Measurements from ENCODE around the gene HOXA13.

Gene HOXA13

DNA sequence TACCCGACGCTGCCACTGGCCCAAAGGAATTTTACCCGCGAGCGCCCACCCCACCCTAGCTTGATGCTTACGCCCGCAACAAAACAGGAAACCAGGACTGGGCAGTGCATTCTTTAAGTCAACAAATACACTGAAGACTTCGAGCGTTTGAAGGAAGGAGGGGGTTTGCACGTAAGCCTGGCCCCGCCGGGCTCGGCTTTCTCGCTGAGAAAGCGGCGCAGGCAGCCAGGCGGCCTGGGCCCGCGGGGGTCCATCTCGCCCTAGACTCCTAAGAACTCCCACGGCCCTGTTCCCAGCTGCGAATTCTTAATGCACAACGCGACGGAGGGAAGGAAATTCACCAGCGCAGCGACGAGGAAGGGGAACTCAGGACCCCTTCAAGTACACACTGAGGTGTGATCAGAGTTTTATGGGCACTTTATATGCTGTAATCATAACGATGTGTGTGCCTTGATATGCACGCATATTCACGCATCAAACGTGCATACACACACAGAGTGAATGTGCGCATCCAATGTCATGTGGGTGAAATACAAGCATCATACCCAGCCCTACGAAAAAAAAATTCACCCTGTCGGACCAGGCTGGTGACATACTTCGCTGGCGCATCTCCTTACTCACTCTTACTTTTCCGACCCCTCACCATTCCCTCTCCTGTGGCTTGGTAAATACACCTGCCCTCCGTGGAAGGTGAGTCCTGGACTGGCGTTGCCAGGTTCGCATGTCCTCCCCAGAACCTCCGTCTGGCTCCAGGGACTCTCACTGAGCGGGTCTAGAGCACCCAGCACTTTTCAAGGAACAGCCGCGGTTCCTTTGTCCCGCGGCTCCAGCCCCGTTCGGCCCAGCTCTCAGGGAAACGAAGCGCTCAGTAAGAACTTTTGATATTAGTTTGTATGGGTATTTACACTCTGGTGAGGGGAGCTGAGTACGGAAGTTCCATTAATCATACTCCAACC is 5.7 kb upstream of the HOXA13 start:
- no peak overlapping the region for H3K4me3 ChIP-seq (ENCODE audit: control insufficient read depth in 1 of 7, extremely low read depth in 1 of 7, insufficient read depth in 4 of 7, low read depth in 2 of 7, low read length in 6 of 7)
- peaks cover 18 to 100% (median 86%) of the 10 kb centered on the region in 5 experiments for H3K27me3 ChIP-seq (replicated peaks in 2 of 5; ENCODE audit: control insufficient read depth in 4 of 5, insufficient read depth in 5 of 5, low read length in 4 of 5)
- no peak for DNase-seq
- no peaks in the 10 kb centered on the region for H3K36me3 ChIP-seq (ENCODE audit: control insufficient read depth in 4 of 4, insufficient read depth in 4 of 4, low read length in 3 of 4)
- WGBS (ENCODE audit: insufficient coverage): 9% methylated on average over 52 of the region's 52 CpGs
- no peak overlapping the region for H3K27ac ChIP-seq (ENCODE audit: insufficient read depth in 1 of 2, low read depth in 1 of 2, low read length in 2 of 2, poor library complexity in 1 of 2, severe bottlenecking in 2 of 2)
- peaks cover 0 to 30% (median 22%) of the 10 kb centered on the region in 4 experiments for H3K4me1 ChIP-seq (ENCODE audit: control extremely low read depth in 1 of 4, control insufficient read depth in 4 of 4, insufficient read depth in 4 of 4, low read length in 3 of 4)
- ChIA-PET CTCF (interaction anchor here (0.6 to 0.9 kb wide), 3 partner anchors 9 to 847 kb away, joined by 3 read pairs; no protein-coding TSS in a partner anchor), POLR2A (no interaction called here)
- no peaks in the 10 kb centered on the region for H3K9me3 ChIP-seq (ENCODE audit: control extremely low read depth in 1 of 5, control insufficient read depth in 4 of 5, insufficient read depth in 2 of 5, low read depth in 1 of 5, low read length in 4 of 5)

DNA sequence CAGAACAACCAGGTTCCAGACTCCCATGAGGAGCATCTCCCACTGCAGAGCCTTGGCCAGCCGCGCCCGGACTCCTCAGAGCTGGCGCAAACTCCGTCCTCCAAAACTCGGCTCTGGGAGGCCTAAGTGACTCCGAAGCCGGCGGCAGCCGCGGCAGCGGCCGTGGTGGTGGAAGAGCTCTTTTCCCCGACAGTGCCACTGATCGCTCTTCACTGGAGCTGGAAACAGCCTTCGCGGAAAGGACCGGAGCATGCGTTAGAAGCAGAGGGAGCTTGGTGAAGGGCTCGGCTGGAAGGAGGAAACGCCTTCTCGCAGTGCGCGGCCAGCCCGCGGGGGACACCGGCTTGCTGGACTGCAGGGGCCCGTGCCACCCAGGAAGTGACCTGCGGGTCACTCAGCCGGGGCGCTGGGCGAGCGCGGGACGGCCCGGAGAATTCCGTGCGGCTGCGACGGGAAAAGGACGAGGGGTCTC is 5.0 kb upstream of the HOXA13 start:
- POLR2A ChIA-PET: no interaction called here
- H3K27me3 ChIP-seq (replicated peaks in 2 of 5; ENCODE audit: control insufficient read depth in 4 of 5, insufficient read depth in 5 of 5, low read length in 4 of 5): peaks cover 18 to 100% (median 84%) of the 10 kb centered on the region in 5 experiments

DNA sequence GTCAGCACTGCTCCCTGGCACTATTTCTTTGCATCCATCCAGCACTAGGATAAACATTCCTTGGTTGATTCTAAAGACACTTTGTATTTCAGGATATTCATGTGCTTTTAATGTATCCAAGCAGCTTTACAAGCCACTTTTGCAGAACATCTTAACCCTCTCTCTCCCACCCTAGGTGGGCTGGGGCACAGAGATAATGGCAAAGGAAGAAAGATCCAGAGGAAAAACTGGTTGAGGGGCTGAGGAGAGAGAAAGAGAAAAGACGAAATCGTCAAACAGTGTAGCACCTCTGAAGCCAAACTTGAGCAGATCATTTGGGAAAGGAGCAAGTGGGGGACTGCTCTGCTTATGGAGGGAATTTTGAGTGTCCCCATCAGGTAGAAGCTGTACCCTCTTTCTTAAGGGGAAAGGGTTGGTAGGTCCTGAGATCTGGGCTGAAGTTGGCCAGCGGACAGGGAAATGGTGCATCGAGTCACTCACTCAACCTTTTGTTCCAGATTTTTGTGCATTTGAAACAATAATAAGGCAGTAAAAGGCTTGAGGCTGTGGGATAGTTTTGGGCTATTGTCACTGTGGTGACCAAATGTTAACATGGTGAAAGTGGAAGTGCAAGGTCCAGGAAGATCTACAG is 4.2 kb upstream of the HOXA13 start:
- DNase-seq: no peak
- Histone ChIP-seq H3K36me3 (ENCODE audit: control insufficient read depth in 4 of 4, insufficient read depth in 4 of 4, low read length in 3 of 4) (no peaks in the 10 kb centered on the region), H3K4me3 (ENCODE audit: control insufficient read depth in 1 of 7, extremely low read depth in 1 of 7, insufficient read depth in 4 of 7, low read depth in 2 of 7, low read length in 6 of 7) (no peak overlapping the region), H3K27ac (ENCODE audit: insufficient read depth in 1 of 2, low read depth in 1 of 2, low read length in 2 of 2, poor library complexity in 1 of 2, severe bottlenecking in 2 of 2) (no peak overlapping the region), H3K27me3 (replicated peaks in 2 of 5; ENCODE audit: control insufficient read depth in 4 of 5, insufficient read depth in 5 of 5, low read length in 4 of 5) (peaks cover 18 to 99% (median 78%) of the 10 kb centered on the region in 5 experiments), H3K9me3 (ENCODE audit: control extremely low read depth in 1 of 5, control insufficient read depth in 4 of 5, insufficient read depth in 2 of 5, low read depth in 1 of 5, low read length in 4 of 5) (no peaks in the 10 kb centered on the region), H3K4me1 (ENCODE audit: control extremely low read depth in 1 of 4, control insufficient read depth in 4 of 4, insufficient read depth in 4 of 4, low read length in 3 of 4) (peaks cover 0 to 36% (median 32%) of the 10 kb centered on the region in 4 experiments)
- CTCF ChIA-PET: interaction anchor here (0.9 to 1.5 kb wide), 4 partner anchors 9 to 1348 kb away, joined by 3 to 4 read pairs (median 3); no protein-coding TSS in a partner anchor
- POLR2A ChIA-PET: no interaction called here
- 17% methylated on average over 3 of the region's 4 CpGs for WGBS (ENCODE audit: insufficient coverage)

More for the DNA sequence above, 5.0 kb upstream of the HOXA13 start:
- no peak for DNase-seq
- CTCF ChIA-PET: interaction anchor here (0.9 kb wide), 4 partner anchors 10 to 816 kb away, joined by 3 to 4 read pairs (median 3); no protein-coding TSS in a partner anchor
- Histone ChIP-seq H3K9me3 (ENCODE audit: control extremely low read depth in 1 of 5, control insufficient read depth in 4 of 5, insufficient read depth in 2 of 5, low read depth in 1 of 5, low read length in 4 of 5) (no peaks in the 10 kb centered on the region), H3K4me1 (ENCODE audit: control extremely low read depth in 1 of 4, control insufficient read depth in 4 of 4, insufficient read depth in 4 of 4, low read length in 3 of 4) (peaks cover 0 to 32% (median 25%) of the 10 kb centered on the region in 4 experiments), H3K36me3 (ENCODE audit: control insufficient read depth in 4 of 4, insufficient read depth in 4 of 4, low read length in 3 of 4) (no peaks in the 10 kb centered on the region), H3K4me3 (ENCODE audit: control insufficient read depth in 1 of 7, extremely low read depth in 1 of 7, insufficient read depth in 4 of 7, low read depth in 2 of 7, low read length in 6 of 7) (peak overlapping the region in 1 of 7 experiments; percentile 4), H3K27ac (ENCODE audit: insufficient read depth in 1 of 2, low read depth in 1 of 2, low read length in 2 of 2, poor library complexity in 1 of 2, severe bottlenecking in 2 of 2) (no peak overlapping the region)
- 7% methylated on average over 41 of the region's 41 CpGs for WGBS (ENCODE audit: insufficient coverage)

DNA sequence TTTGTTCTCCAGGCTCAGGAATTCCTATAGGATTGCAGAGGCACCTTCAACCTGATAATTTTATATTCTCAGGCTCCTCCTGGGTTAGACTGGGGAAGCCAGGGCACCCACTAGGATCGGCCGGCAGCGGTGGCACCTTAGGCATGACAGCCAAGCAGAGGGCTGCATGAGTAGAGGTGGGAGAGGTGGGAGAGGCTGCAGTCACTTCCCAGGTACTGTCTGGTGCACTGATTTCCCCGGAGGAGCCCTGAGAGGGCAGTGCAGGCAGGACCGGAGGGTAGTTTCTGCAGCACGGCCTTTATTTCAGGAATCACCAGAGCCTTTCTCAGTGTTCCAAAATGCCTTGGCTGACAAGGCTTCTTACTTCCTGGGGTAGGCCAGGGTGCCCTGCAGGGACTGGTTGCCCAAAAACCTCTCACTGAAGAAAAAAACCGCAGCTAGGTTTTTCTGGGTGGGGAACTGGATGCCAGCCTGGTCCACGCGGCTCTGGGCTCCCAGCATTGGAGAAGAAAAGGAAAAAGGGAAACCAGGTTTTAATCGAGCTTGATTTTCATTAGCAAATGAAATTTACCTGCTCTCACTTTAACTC is 3.6 kb upstream of the HOXA13 start:
- H3K27me3 ChIP-seq (replicated peaks in 2 of 5; ENCODE audit: control insufficient read depth in 4 of 5, insufficient read depth in 5 of 5, low read length in 4 of 5): peaks cover 18 to 99% (median 77%) of the 10 kb centered on the region in 5 experiments
- no peak for DNase-seq
- H3K36me3 ChIP-seq (ENCODE audit: control insufficient read depth in 4 of 4, insufficient read depth in 4 of 4, low read length in 3 of 4): no peaks in the 10 kb centered on the region
- no peak overlapping the region for H3K27ac ChIP-seq (ENCODE audit: insufficient read depth in 1 of 2, low read depth in 1 of 2, low read length in 2 of 2, poor library complexity in 1 of 2, severe bottlenecking in 2 of 2)
- WGBS (ENCODE audit: insufficient coverage): 8% methylated on average over 7 of the region's 10 CpGs
- peaks cover 0 to 39% (median 35%) of the 10 kb centered on the region in 4 experiments for H3K4me1 ChIP-seq (ENCODE audit: control extremely low read depth in 1 of 4, control insufficient read depth in 4 of 4, insufficient read depth in 4 of 4, low read length in 3 of 4)
- H3K4me3 ChIP-seq (ENCODE audit: control insufficient read depth in 1 of 7, extremely low read depth in 1 of 7, insufficient read depth in 4 of 7, low read depth in 2 of 7, low read length in 6 of 7): no peak overlapping the region
- no peaks in the 10 kb centered on the region for H3K9me3 ChIP-seq (ENCODE audit: control extremely low read depth in 1 of 5, control insufficient read depth in 4 of 5, insufficient read depth in 2 of 5, low read depth in 1 of 5, low read length in 4 of 5)
- POLR2A ChIA-PET: no interaction called here
- CTCF ChIA-PET: interaction anchor here (1.3 to 1.6 kb wide), 4 partner anchors 9 to 1348 kb away, joined by 3 to 4 read pairs (median 3); no protein-coding TSS in a partner anchor

DNA sequence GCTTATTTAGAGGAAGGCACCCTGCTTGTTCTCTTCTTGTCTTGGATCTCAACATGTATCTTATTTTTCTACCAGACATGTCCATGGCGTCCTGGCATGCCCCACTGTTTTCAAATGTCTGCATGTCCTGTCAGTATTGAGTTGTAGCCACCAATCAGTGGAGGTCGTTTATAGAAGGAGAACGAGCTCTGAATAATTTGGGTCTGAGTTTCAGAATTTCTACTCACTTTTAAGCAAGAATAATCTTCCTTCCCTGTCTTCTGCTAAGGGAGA is 2.9 kb upstream of the HOXA13 start:
- Histone ChIP-seq H3K4me3 (ENCODE audit: control insufficient read depth in 1 of 7, extremely low read depth in 1 of 7, insufficient read depth in 4 of 7, low read depth in 2 of 7, low read length in 6 of 7) (no peak overlapping the region), H3K27ac (ENCODE audit: insufficient read depth in 1 of 2, low read depth in 1 of 2, low read length in 2 of 2, poor library complexity in 1 of 2, severe bottlenecking in 2 of 2) (no peak overlapping the region), H3K36me3 (ENCODE audit: control insufficient read depth in 4 of 4, insufficient read depth in 4 of 4, low read length in 3 of 4) (no peaks in the 10 kb centered on the region), H3K4me1 (ENCODE audit: control extremely low read depth in 1 of 4, control insufficient read depth in 4 of 4, insufficient read depth in 4 of 4, low read length in 3 of 4) (peaks cover 0 to 39% (median 36%) of the 10 kb centered on the region in 4 experiments), H3K9me3 (ENCODE audit: control extremely low read depth in 1 of 5, control insufficient read depth in 4 of 5, insufficient read depth in 2 of 5, low read depth in 1 of 5, low read length in 4 of 5) (no peaks in the 10 kb centered on the region), H3K27me3 (replicated peaks in 2 of 5; ENCODE audit: control insufficient read depth in 4 of 5, insufficient read depth in 5 of 5, low read length in 4 of 5) (peaks cover 23 to 99% (median 78%) of the 10 kb centered on the region in 5 experiments)
- WGBS (ENCODE audit: insufficient coverage): no CpG with 5 or more reads among the region's 3 CpGs
- POLR2A ChIA-PET: no interaction called here
- CTCF ChIA-PET: interaction anchor here (1.0 to 1.6 kb wide), 4 partner anchors 8 to 13 kb away, joined by 3 to 4 read pairs (median 3); no protein-coding TSS in a partner anchor
- DNase-seq: peak in 1 of 3 donors; percentile 37

DNA sequence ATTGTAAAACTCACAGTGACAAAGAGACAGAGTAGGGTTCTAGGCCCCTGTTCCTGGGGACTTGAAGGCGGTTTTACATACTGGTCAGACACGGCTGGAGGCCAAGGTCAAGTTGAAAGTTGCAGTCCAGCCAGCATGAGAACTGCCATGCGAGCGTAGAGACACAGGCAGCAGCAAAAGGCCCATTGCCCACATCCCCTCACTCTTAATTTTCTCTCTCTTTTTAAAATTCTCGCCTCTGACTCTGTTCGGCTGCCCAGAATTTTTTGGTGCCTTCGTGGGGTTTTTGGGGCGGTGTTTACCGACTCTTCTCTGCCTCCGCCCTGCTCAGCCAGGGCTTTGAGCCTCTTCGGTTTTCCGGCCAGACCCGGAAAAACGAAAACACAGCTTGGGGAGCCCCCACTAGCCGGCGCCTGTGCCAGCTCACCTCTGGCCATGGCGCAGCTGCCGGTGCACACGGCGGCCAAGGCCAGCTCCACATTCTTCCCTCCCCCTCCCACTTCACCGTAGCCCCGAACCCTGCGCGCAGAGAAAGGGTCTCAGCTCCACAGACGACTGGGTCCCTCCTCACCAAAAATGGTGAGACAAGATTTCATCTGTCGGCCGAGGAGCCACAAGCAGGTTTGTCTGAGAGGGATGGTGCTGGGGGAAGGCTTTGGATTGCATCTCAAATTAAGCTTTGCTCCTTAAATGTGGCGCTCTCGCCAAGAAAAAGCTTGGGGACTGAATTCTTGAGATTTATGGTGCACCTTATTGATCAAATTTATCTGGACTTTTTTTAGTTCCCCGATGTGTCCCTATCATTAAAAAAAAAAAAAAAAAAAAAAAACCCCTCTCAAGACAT is 2.3 kb upstream of the HOXA13 start:
- Histone ChIP-seq H3K27ac (ENCODE audit: insufficient read depth in 1 of 2, low read depth in 1 of 2, low read length in 2 of 2, poor library complexity in 1 of 2, severe bottlenecking in 2 of 2) (no peak overlapping the region), H3K4me1 (ENCODE audit: control extremely low read depth in 1 of 4, control insufficient read depth in 4 of 4, insufficient read depth in 4 of 4, low read length in 3 of 4) (peaks cover 0 to 39% (median 36%) of the 10 kb centered on the region in 4 experiments), H3K9me3 (ENCODE audit: control extremely low read depth in 1 of 5, control insufficient read depth in 4 of 5, insufficient read depth in 2 of 5, low read depth in 1 of 5, low read length in 4 of 5) (no peaks in the 10 kb centered on the region), H3K27me3 (replicated peaks in 2 of 5; ENCODE audit: control insufficient read depth in 4 of 5, insufficient read depth in 5 of 5, low read length in 4 of 5) (peaks cover 29 to 99% (median 79%) of the 10 kb centered on the region in 5 experiments), H3K36me3 (ENCODE audit: control insufficient read depth in 4 of 4, insufficient read depth in 4 of 4, low read length in 3 of 4) (no peaks in the 10 kb centered on the region), H3K4me3 (ENCODE audit: control insufficient read depth in 1 of 7, extremely low read depth in 1 of 7, insufficient read depth in 4 of 7, low read depth in 2 of 7, low read length in 6 of 7) (no peak overlapping the region)
- CTCF ChIA-PET: interaction anchor here (1.0 to 1.6 kb wide), 4 partner anchors 8 to 14 kb away, joined by 3 to 4 read pairs (median 3); no protein-coding TSS in a partner anchor
- DNase-seq: no peak
- POLR2A ChIA-PET: no interaction called here
- WGBS (ENCODE audit: insufficient coverage): 17% methylated on average over 24 of the region's 30 CpGs

Measured in common myeloid progenitor, CD34-positive (primary cell).